Keratinocyte (primary cell): ENCODE results near the gene ZNF688. TPM values are rescaled to one million over a fixed set of nuclear protein-coding genes. Genes with fewer than 3 reads are reported as not detected.
"Not testable (repeated sequence)": the region's sequence is repeated elsewhere in the genome, so short reads cannot be mapped to it uniquely, and the experiment has no call there.

Experiments used
- DNase-seq: peaks from one replicate; pipeline ENCODE4 v3.0.0-alpha.2; 2011; ENCODE audit warnings: low read depth, missing footprints, low spot score
- FAIRE-seq: peaks from 2 replicates; lab custom pipeline; 2011; peaks lifted over from hg19 to GRCh38; lab: Jason Lieb, UNC
- H2AFZ ChIP-seq: 2 replicates; pipeline ENCODE4 v1.6.0; 2012; ENCODE audit warnings: low read length, control low read depth, inconsistent platforms; ENCODE audit not compliant: control insufficient read depth
- H3K27ac ChIP-seq: 2 replicates; pipeline ENCODE4 v1.5.1; 2011; ENCODE audit warnings: low read length; ENCODE audit not compliant: control insufficient read depth, insufficient read depth
- H3K27me3 ChIP-seq: 3 replicates; pipeline ENCODE4 v1.6.0; 2011; ENCODE audit warnings: low read length; ENCODE audit not compliant: control insufficient read depth, insufficient read depth; ENCODE audit errors: extremely low read depth
- H3K36me3 ChIP-seq, 2 experiments: 2 replicates in 1 of 2; 3 replicates in 1 of 2; pipeline ENCODE4 v1.5.1; 2011; ENCODE audit warnings: low read length in 2 of 2, mild to moderate bottlenecking in 1 of 2; ENCODE audit not compliant: control insufficient read depth in 2 of 2, insufficient read depth in 2 of 2; ENCODE audit errors: extremely low read depth in 1 of 2
- H3K4me1 ChIP-seq: 3 replicates; pipeline ENCODE4 v1.5.1; 2011; ENCODE audit warnings: low read length; ENCODE audit not compliant: control insufficient read depth, insufficient read depth; ENCODE audit errors: extremely low read depth
- H3K4me2 ChIP-seq: 3 replicates; pipeline ENCODE4 v1.6.0; 2011; ENCODE audit warnings: low read depth, low read length; ENCODE audit not compliant: control insufficient read depth, insufficient read depth; ENCODE audit errors: extremely low read depth
- H3K4me3 ChIP-seq, 3 experiments: fragments of 200-600 bp in 1 of 3; sonication (generic) in 1 of 3; 2 replicates in 2 of 3; 3 replicates in 1 of 3; pipeline ENCODE4 v1.5.1; 2011 to 2016; ENCODE audit warnings: low read length in 3 of 3, mild to moderate bottlenecking in 3 of 3, control low read depth in 2 of 3, inconsistent platforms in 1 of 3, low read depth in 1 of 3, mixed read lengths in 1 of 3, mixed run types in 1 of 3, moderate library complexity in 1 of 3; ENCODE audit not compliant: control insufficient read depth in 2 of 3, insufficient read depth in 2 of 3; ENCODE audit errors: extremely low read depth in 1 of 3
- H3K79me2 ChIP-seq: 2 replicates; pipeline ENCODE4 v1.6.0; 2012; ENCODE audit warnings: low read length; ENCODE audit not compliant: control insufficient read depth, insufficient read depth
- H3K9ac ChIP-seq: 3 replicates; pipeline ENCODE4 v1.6.0; 2011; ENCODE audit warnings: low read length; ENCODE audit not compliant: control insufficient read depth, insufficient read depth; ENCODE audit errors: extremely low read depth
- H3K9me1 ChIP-seq: 3 replicates; pipeline ENCODE4 v1.6.0; 2011; ENCODE audit warnings: low read length; ENCODE audit not compliant: control insufficient read depth, insufficient read depth; ENCODE audit errors: extremely low read depth
- H3K9me3 ChIP-seq: 2 replicates; pipeline ENCODE4 v1.5.1; 2012; ENCODE audit warnings: low read depth, low read length; ENCODE audit not compliant: control insufficient read depth
- H4K20me1 ChIP-seq: 3 replicates; pipeline ENCODE4 v1.6.0; 2011; ENCODE audit warnings: low read length; ENCODE audit not compliant: control insufficient read depth, insufficient read depth; ENCODE audit errors: extremely low read depth
- EZH2 ChIP-seq: IDR thresholded peaks from one replicate; pipeline ENCODE4 v1.6.1; 2012; ENCODE audit warnings: inconsistent platforms, mild to moderate bottlenecking, low read length, moderate library complexity
- dilution Hi-C: fragments of 300-500 bp; cut with MboI; formaldehyde crosslinking; loops from one replicate; pipeline ENCODE4 v1.7.0; 2020; ENCODE audit warnings: low sequenced_read_pairs; ENCODE audit not compliant: extremely low pct_ligation_motif_present
- polyA plus RNA-seq, 5 experiments: library from polyadenylated mRNA; depleted of rRNA in 3 of 5; stranded (reverse) in 3 of 5; stranded (forward) in 1 of 5; unstranded in 1 of 5; fragments of >200 nt; gene quantifications; 1 replicate in 1 of 5; 2 replicates in 3 of 5; 3 replicates in 1 of 5; pipeline versions ENCODE4 v1.2.1 to v1.2.3, GENCODE V29; 2011 to 2012; ENCODE audit warnings: missing spikeins in 2 of 5, low read depth in 1 of 5, low replicate concordance in 1 of 5
- TF ChIP-seq, protein P1 (sequence below), 3 experiments: IDR thresholded peaks in 1 of 3; conservative IDR thresholded peaks in 1 of 3; optimal IDR thresholded peaks in 1 of 3; 2 replicates in 2 of 3; 3 replicates in 1 of 3; pipeline versions ENCODE3 to v1.5.1; 2011; ENCODE audit warnings: low read length in 3 of 3, mild to moderate bottlenecking in 3 of 3, moderate library complexity in 2 of 3, control low read depth in 1 of 3, inconsistent platforms in 1 of 3; ENCODE audit not compliant: insufficient read depth in 2 of 3; ENCODE audit errors: extremely low read depth in 1 of 3

ZNF688 gene
- polyA plus RNA-seq, 1 donor (not counting 4 experiments of a cell fraction or from before 2014, with no cell fraction given): 4.9 TPM

DNA sequence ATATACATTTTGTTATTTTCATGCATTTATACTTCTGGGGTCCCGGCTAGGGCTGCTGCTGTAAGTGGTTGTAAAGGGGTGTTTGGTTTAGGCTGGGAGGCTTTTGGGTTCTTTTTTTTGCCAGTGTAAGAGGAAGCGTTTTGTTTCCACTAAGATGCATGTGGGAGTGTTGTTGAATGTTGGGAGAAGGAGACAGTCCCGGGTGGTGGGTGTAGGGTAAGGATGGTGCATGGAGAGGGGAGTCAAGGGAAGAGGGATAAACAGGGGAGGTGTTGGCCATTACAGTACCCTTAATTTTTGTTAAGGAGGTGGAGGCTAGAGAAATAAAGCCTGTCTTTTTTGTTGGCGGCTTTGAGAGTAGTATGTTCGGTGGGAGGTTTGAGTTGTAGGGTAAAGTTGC, 28.4 kb downstream of the ZNF688 start:
- H3K27ac ChIP-seq: no peak overlapping the region
- no peak overlapping the region for H3K4me2 ChIP-seq
- FAIRE-seq: no peak
- dilution Hi-C loops: no loop called here
- H3K27me3 ChIP-seq: no peaks in the 10 kb centered on the region
- DNase-seq: no peak
- no peak overlapping the region for H2AFZ ChIP-seq
- no peak overlapping the region for H3K9ac ChIP-seq
- no peaks in the 10 kb centered on the region for H3K9me3 ChIP-seq
- H3K4me1 ChIP-seq: no peaks in the 10 kb centered on the region
- H3K36me3 ChIP-seq: no peaks in the 10 kb centered on the region
- H3K4me3 ChIP-seq: no peak overlapping the region
- no peaks in the 10 kb centered on the region for H4K20me1 ChIP-seq
- TF ChIP-seq EZH2: no peak
- TF ChIP-seq, protein P1, sequence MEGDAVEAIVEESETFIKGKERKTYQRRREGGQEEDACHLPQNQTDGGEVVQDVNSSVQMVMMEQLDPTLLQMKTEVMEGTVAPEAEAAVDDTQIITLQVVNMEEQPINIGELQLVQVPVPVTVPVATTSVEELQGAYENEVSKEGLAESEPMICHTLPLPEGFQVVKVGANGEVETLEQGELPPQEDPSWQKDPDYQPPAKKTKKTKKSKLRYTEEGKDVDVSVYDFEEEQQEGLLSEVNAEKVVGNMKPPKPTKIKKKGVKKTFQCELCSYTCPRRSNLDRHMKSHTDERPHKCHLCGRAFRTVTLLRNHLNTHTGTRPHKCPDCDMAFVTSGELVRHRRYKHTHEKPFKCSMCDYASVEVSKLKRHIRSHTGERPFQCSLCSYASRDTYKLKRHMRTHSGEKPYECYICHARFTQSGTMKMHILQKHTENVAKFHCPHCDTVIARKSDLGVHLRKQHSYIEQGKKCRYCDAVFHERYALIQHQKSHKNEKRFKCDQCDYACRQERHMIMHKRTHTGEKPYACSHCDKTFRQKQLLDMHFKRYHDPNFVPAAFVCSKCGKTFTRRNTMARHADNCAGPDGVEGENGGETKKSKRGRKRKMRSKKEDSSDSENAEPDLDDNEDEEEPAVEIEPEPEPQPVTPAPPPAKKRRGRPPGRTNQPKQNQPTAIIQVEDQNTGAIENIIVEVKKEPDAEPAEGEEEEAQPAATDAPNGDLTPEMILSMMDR (optimal IDR thresholded peaks at IDR 0.05 in 1 of 3, IDR thresholded peaks at IDR 0.05 in 1 of 3, conservative IDR thresholded peaks at IDR 0.05 in 1 of 3; ENCODE audit: extremely low read depth in 1 of 3, insufficient read depth in 2 of 3, low read length in 3 of 3): no peak
- H3K79me2 ChIP-seq: no peaks in the 10 kb centered on the region
- no peaks in the 10 kb centered on the region for H3K9me1 ChIP-seq

DNA sequence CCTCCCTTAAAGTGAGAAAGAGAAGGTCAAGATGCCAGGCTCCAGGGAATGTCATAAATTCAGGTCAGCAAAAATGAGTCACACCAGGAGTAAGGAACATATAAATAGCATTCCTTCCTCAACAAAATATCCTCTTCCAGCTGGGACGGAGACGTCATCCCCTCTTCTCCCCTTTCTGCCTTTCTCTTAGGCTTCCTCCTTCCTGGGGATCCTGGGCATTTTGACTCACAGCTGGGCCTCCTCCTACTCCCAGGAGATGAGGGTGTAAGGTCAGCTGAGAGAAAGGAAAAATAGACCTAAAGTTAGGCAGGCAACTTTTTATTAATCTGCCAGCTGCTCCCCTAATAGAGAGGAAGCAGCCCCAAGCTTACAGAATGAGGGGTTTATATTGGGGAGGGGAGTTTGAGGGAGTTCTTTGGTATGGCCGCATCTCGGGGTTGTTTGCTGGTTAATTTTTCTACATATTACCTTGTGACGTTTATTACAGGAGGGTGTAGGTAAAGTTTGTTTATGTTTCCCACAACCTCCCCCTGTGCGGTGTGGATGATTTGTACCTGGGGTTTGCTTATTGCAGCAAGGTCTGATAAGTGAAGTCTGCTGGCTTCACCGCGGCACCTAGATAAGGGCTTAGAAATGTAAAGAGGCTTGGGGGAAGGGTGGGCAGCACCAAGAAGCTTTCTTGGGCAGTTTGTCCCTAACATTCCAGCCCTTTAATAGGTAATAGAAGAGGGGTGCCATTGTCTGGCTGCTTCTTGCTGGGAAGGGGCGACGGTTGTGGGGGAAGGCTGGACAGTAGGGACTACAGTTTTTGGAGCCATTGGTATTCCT, 29.8 kb downstream of the ZNF688 start:
- Histone ChIP-seq H3K9me3 (no peaks in the 10 kb centered on the region), H3K9ac (no peak overlapping the region), H3K36me3 (no peaks in the 10 kb centered on the region), H3K4me2 (no peak overlapping the region), H3K4me1 (no peaks in the 10 kb centered on the region), H4K20me1 (no peaks in the 10 kb centered on the region), H3K27me3 (no peaks in the 10 kb centered on the region), H3K27ac (no peak overlapping the region), H3K9me1 (no peaks in the 10 kb centered on the region), H3K4me3 (no peak overlapping the region), H2AFZ (no peak overlapping the region), H3K79me2 (no peaks in the 10 kb centered on the region)
- no peak for DNase-seq
- no peak for FAIRE-seq
- no peak for TF ChIP-seq EZH2
- TF ChIP-seq, protein P1 (optimal IDR thresholded peaks at IDR 0.05 in 1 of 3, IDR thresholded peaks at IDR 0.05 in 1 of 3, conservative IDR thresholded peaks at IDR 0.05 in 1 of 3; ENCODE audit: extremely low read depth in 1 of 3, insufficient read depth in 2 of 3, low read length in 3 of 3): no peak
- dilution Hi-C loops: no loop called here

DNA sequence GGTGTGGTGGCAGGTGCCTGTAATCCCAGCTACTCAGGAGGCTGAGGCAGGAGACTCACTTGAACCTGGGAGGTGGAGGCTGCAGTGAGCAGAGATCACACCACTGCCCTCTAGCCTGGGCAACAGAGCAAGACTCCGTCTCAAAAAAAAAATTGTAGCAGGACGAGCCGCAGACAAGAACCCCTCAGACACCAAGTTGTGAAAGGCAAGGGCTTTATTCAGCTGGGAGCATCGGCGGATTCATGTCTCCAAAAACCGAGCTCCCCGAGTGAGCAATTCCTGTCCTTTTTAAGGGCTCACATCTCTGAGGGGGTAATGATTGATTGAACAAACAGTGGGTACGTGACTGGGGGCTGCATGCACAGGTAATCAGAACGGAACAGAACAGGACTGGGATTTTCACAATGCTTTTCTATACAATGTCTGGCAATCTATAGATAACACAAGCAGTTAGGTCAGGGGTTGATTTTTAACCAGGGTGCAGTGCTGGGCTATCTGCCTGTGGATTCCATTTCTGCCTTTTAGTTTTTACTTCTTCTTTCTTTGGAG, 30.5 kb downstream of the ZNF688 start:
- H2AFZ ChIP-seq, H3K4me2 ChIP-seq, H3K4me1 ChIP-seq, DNase-seq, H3K27ac ChIP-seq, H3K9me1 ChIP-seq, H3K4me3 ChIP-seq, H3K9me3 ChIP-seq, H4K20me1 ChIP-seq, H3K36me3 ChIP-seq, H3K9ac ChIP-seq, FAIRE-seq, H3K27me3 ChIP-seq, H3K79me2 ChIP-seq, dilution Hi-C loops: not testable (repeated sequence)
